Peyer's patch (tissue), 4 donors: ENCODE data around the gene CCDC66. TPM values are rescaled to one million over a fixed set of nuclear protein-coding genes. Genes with fewer than 3 reads are reported as not detected.

Experiments
- DNase-seq, 3 donors: peaks; one replicate each; pipeline ENCODE4 v3.0.0-alpha.2; 2017 to 2019
- H3K27ac ChIP-seq, 4 donors: fragments of 200-600 bp; sonication (generic); one replicate each; pipeline ENCODE4 v1.5.1; 2016 to 2019
- H3K27me3 ChIP-seq, 2 donors: fragments of 200-600 bp; sonication (generic); one replicate each; pipeline ENCODE4 v1.5.1; 2019
- H3K36me3 ChIP-seq, 3 donors: fragments of 200-600 bp; sonication (generic); one replicate each; pipeline ENCODE4 v1.5.1; 2016 to 2019
- H3K4me1 ChIP-seq, 4 donors: fragments of 200-600 bp; sonication (generic); one replicate each; pipeline ENCODE4 v1.5.1; 2016 to 2019
- H3K4me3 ChIP-seq, 4 donors: fragments of 200-600 bp; sonication (generic); 1 replicate in 3 of 4; 2 replicates in 1 of 4; pipeline ENCODE4 v1.5.1; 2016 to 2019; ENCODE audit warnings: mild to moderate bottlenecking in 1 of 4
- H3K9me3 ChIP-seq, 4 donors: fragments of 200-600 bp; sonication (generic); one replicate each; pipeline ENCODE4 v1.5.1; 2016 to 2019; ENCODE audit warnings: mild to moderate bottlenecking in 1 of 4
- CTCF ChIP-seq, 6 experiments: fragments of 450-650 bp in 4 of 6; fragments of 200-600 bp in 2 of 6; sonication (generic) in 1 of 6; IDR thresholded peaks; one replicate each; pipeline ENCODE4 v1.5.1; 2017 to 2019; ENCODE audit warnings: antibody characterized with exemption in 6 of 6, mild to moderate bottlenecking in 3 of 6, moderate library complexity in 1 of 6
- POLR2A ChIP-seq, 2 donors: fragments of 450-650 bp; IDR thresholded peaks; one replicate each; pipeline ENCODE4 v1.5.1; 2017; ENCODE audit warnings: antibody characterized with exemption in 2 of 2, mild to moderate bottlenecking in 2 of 2, moderate library complexity in 2 of 2
- total RNA-seq, 4 donors: library from RNA; depleted of rRNA; stranded (reverse); fragments of >200 nt; gene quantifications; one replicate each; pipeline ENCODE4 v1.1.0, GENCODE V29; 2016

CCDC66 gene
- total RNA-seq, result 100 to 1,000 TPM in 1 of 4 donors, 10 to 100 TPM in 3; 12.4 to 108 (median 37.7) TPM

- Histone ChIP-seq H3K4me3 (peak within 1 kb of the TSS; percentile 60 to 94 (median 66)), H3K4me1 (peaks cover 0 to 10% (median 5%) of the 10 kb centered on the region in 4 donors), H3K27ac (peak within 1 kb of the TSS; percentile 82 to 89 (median 86)), H3K36me3 (peaks cover 0 to 4% (median 0%) of the 10 kb centered on the region in 3 donors), H3K9me3 (no peaks in the 10 kb centered on the region), H3K27me3 (no peaks in the 10 kb centered on the region)
- DNase-seq, result peak; percentile 95 to 98 (median 95)
- peak; percentile 77 to 84 for TF ChIP-seq POLR2A (IDR thresholded peaks at IDR 0.05)
- peak; percentile 49 to 78 (median 70) for TF ChIP-seq CTCF (IDR thresholded peaks at IDR 0.05)
Measured at GRCh38 chr3:56556908-56557830, at the start of gene CCDC66. TSS of gene CCDC66 (plus strand) at chr3:56557175. CDS start at chr3:56557243, 68 bp downstream.

- DNase-seq, result no peak
- no peak overlapping the region for H3K27ac ChIP-seq
- no peaks in the 10 kb centered on the region for H3K9me3 ChIP-seq
- H3K4me3 ChIP-seq, result no peak overlapping the region
- no peaks in the 10 kb centered on the region for H3K36me3 ChIP-seq
- no peaks in the 10 kb centered on the region for H3K4me1 ChIP-seq
- TF ChIP-seq POLR2A (IDR thresholded peaks at IDR 0.05), result no peak
- no peak for TF ChIP-seq CTCF (IDR thresholded peaks at IDR 0.05)
- no peaks in the 10 kb centered on the region for H3K27me3 ChIP-seq
Measured at GRCh38 chr3:56519641-56520040, 37.3 kb upstream of the CCDC66 start.

- Histone ChIP-seq H3K27me3 (no peaks in the 10 kb centered on the region), H3K36me3 (no peaks in the 10 kb centered on the region)
- TF ChIP-seq CTCF (IDR thresholded peaks at IDR 0.05), result no peak
- TF ChIP-seq POLR2A (IDR thresholded peaks at IDR 0.05), result no peak
Measured at GRCh38 chr3:56522374-56522773, 34.6 kb upstream of the CCDC66 start.

GRCh38 chr3:56525291-56525690 is 31.7 kb upstream of the CCDC66 start:
- Histone ChIP-seq H3K27me3 (no peaks in the 10 kb centered on the region), H3K4me3 (no peak overlapping the region), H3K36me3 (no peaks in the 10 kb centered on the region), H3K9me3 (no peaks in the 10 kb centered on the region), H3K4me1 (no peaks in the 10 kb centered on the region), H3K27ac (no peak overlapping the region)
- no peak for DNase-seq
- TF ChIP-seq CTCF (IDR thresholded peaks at IDR 0.05), result no peak
- TF ChIP-seq POLR2A (IDR thresholded peaks at IDR 0.05), result no peak

More at GRCh38 chr3:56522374-56522773, 34.6 kb upstream of the CCDC66 start:
- Histone ChIP-seq H3K27ac (no peak overlapping the region), H3K4me3 (no peak overlapping the region), H3K9me3 (no peaks in the 10 kb centered on the region), H3K4me1 (no peaks in the 10 kb centered on the region)
- DNase-seq, result no peak

GRCh38 chr3:56536735-56537134 is 20.2 kb upstream of the CCDC66 start:
- Histone ChIP-seq H3K27me3 (no peaks in the 10 kb centered on the region), H3K27ac (no peak overlapping the region), H3K4me1 (no peaks in the 10 kb centered on the region), H3K4me3 (no peak overlapping the region), H3K36me3 (no peaks in the 10 kb centered on the region), H3K9me3 (no peaks in the 10 kb centered on the region)
- no peak for TF ChIP-seq POLR2A (IDR thresholded peaks at IDR 0.05)
- TF ChIP-seq CTCF (IDR thresholded peaks at IDR 0.05), result no peak
- no peak for DNase-seq
